Measurements from ENCODE around the gene PLEKHG4. TPM values are rescaled to one million over a fixed set of nuclear protein-coding genes. Genes with fewer than 3 reads are reported as not detected.
A peak's percentile ranks its signal among the peaks of the same experiment; 100 is the strongest.

PLEKHG4 gene
- total RNA-seq, 2 donors from 2014 or later: 21.8 to 29.6 TPM

DNA sequence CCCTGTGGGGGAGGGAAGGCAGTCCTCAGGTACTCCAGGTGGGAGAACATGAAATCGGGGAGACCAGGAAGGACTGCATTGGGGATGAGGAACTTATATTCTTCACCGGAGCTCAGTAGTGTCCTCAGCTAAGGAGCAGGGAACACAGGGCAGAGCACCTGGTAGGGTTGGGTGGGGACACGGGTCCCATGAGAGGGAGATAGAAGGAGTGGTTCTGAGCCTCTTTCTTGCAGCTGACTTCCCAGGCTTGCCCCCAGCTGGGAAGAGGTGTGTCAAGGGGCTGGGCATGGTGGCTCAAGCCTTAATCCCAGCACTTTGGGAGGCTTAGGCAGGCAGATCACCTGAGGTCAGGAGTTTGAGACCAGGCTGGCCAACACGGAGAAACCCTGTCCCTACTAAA, 34.1 kb upstream of the PLEKHG4 start:
- intact Hi-C loops (cut with DNase I): no loop called here
- WGBS, 2 donors: 61 to 73% methylated on average over 4 of the region's 4 CpGs
- H3K9me3 ChIP-seq: no peaks in the 10 kb centered on the region
- H3K36me3 ChIP-seq (replicated peaks in 1 of 2; ENCODE audit: insufficient read depth in 1 of 2, low read depth in 2 of 2): no peaks in the 10 kb centered on the region
- H3K27me3 ChIP-seq: peaks cover 0 to 18% of the 10 kb centered on the region in 2 donors
- H3K4me1 ChIP-seq: peaks cover 66% of the 10 kb centered on the region
- ATAC-seq: no peak
- no peak overlapping the region for H3K4me3 ChIP-seq
- peak overlapping the region; percentile 19 to 97 (median 88) for H3K27ac ChIP-seq
- no peak for DNase-seq
- TF ChIP-seq POLR2A (IDR thresholded peaks at IDR 0.05): no peak
- TF ChIP-seq, protein P1, sequence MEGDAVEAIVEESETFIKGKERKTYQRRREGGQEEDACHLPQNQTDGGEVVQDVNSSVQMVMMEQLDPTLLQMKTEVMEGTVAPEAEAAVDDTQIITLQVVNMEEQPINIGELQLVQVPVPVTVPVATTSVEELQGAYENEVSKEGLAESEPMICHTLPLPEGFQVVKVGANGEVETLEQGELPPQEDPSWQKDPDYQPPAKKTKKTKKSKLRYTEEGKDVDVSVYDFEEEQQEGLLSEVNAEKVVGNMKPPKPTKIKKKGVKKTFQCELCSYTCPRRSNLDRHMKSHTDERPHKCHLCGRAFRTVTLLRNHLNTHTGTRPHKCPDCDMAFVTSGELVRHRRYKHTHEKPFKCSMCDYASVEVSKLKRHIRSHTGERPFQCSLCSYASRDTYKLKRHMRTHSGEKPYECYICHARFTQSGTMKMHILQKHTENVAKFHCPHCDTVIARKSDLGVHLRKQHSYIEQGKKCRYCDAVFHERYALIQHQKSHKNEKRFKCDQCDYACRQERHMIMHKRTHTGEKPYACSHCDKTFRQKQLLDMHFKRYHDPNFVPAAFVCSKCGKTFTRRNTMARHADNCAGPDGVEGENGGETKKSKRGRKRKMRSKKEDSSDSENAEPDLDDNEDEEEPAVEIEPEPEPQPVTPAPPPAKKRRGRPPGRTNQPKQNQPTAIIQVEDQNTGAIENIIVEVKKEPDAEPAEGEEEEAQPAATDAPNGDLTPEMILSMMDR (IDR thresholded peaks at IDR 0.05): no peak

DNA sequence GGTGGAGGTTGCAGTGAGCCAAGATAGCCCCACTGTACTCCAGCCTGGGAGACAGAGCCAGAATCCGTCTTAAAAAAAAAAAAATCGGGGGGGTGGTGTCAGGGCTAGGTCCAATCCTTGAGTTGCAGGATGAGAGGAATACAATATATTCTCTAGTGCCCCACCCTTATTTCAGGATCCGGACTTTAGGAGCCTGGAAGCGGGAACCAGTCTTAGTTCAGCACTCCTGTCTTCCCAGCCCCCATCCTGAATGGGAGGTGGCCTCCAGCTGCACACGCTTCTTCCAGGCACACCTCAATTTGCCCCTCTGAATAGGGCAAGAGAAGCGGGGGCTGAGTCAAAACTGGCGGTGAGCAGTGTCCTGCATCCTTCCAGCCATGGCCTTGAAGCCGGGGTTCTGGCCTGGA, 33.7 kb upstream of the PLEKHG4 start:
- Histone ChIP-seq H3K27ac (peak overlapping the region; percentile 19 to 97 (median 88)), H3K9me3 (no peaks in the 10 kb centered on the region), H3K27me3 (peaks cover 0 to 18% of the 10 kb centered on the region in 2 donors), H3K4me1 (peaks cover 61% of the 10 kb centered on the region), H3K36me3 (replicated peaks in 1 of 2; ENCODE audit: insufficient read depth in 1 of 2, low read depth in 2 of 2) (no peaks in the 10 kb centered on the region), H3K4me3 (peak overlapping the region; percentile 33 to 68)
- intact Hi-C loops (cut with DNase I): no loop called here
- 8 to 29% methylated on average over 4 to 8 of the region's 8 CpGs for WGBS, 2 donors
- TF ChIP-seq, protein P1 (IDR thresholded peaks at IDR 0.05): no peak
- no peak for DNase-seq
- no peak for ATAC-seq

DNA sequence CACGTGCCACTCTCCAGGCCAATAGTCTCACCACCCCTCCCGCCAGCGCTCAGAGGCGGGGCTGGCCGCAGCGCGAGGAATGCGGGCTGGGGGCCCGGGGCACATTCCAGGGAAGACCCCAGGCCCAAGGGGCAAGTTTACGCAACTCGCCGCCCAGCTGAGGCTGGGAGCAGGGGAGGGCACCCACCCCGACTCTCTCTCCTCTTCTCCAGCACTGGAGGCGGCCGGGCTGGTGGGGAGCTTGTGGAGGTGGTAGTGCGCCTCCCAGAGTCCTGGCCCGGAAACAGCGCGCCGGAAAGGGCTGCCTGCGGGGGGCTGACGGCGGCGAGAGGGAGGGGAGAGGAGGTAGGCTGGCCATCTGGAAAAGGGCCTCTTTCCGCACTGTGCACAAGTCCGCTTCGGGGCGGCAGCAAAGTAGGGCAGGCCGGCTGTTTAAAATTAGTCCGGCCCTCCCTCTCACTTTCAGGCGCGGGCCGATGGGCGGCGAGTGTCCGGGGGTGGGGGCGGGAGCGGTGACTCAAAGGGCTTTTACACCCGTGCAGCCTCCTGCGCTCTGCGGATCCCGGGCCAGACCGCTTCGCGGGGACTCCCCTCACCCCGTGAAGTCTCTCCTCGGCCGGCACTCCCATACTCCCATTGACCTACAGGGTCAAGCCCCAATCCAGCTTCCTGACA, 33.1 kb upstream of the PLEKHG4 start:
- peaks cover 57% of the 10 kb centered on the region for H3K4me1 ChIP-seq
- TF ChIP-seq, protein P1 (IDR thresholded peaks at IDR 0.05): peak in 6 of 7 experiments; percentile 2 to 35 (median 18)
- TF ChIP-seq POLR2A (IDR thresholded peaks at IDR 0.05): no peak
- peaks cover 0 to 18% of the 10 kb centered on the region in 2 donors for H3K27me3 ChIP-seq
- DNase-seq: peak; percentile 67 to 78 (median 77)
- intact Hi-C loops (cut with DNase I): no loop called here
- ATAC-seq: peak; percentile 28
- peak overlapping the region; percentile 83 to 97 (median 92) for H3K27ac ChIP-seq
- H3K9me3 ChIP-seq: no peaks in the 10 kb centered on the region
- no peaks in the 10 kb centered on the region for H3K36me3 ChIP-seq (replicated peaks in 1 of 2; ENCODE audit: insufficient read depth in 1 of 2, low read depth in 2 of 2)
- peak overlapping the region; percentile 33 to 68 for H3K4me3 ChIP-seq
- 0% methylated on average over 10 to 31 of the region's 48 CpGs for WGBS, 2 donors

DNA sequence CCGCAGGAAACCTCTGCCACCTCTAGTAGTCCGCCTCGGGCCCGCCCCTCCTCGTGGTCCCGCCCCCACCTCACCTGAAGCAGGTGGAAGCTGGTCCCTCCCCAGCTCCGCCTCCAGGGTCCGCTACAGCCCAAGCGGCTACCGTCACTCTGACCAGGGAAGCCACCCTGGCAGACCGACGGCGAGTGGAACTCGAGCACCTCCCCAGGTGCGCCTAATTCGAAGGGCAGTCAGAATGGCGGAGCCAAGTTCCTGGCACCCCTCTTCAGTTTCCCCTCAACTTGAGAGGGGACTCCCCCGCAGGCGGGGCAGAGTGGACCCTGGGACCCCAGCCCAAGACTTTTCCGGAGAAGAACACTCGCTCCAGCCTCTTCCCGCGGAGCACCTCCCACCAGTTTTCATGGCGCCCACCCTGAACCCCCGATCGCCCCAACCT, 32.6 kb upstream of the PLEKHG4 start:
- 0% methylated on average over 17 to 25 of the region's 26 CpGs for WGBS, 2 donors
- Histone ChIP-seq H3K27me3 (peaks cover 0 to 18% of the 10 kb centered on the region in 2 donors), H3K9me3 (no peaks in the 10 kb centered on the region), H3K36me3 (replicated peaks in 1 of 2; ENCODE audit: insufficient read depth in 1 of 2, low read depth in 2 of 2) (no peaks in the 10 kb centered on the region), H3K27ac (peak overlapping the region; percentile 83 to 97 (median 92)), H3K4me1 (peaks cover 52% of the 10 kb centered on the region), H3K4me3 (peak overlapping the region; percentile 33 to 68)
- peak; percentile 81 for ATAC-seq
- peak; percentile 93 to 97 (median 96) for DNase-seq
- TF ChIP-seq, protein P1 (IDR thresholded peaks at IDR 0.05): peak in 3 of 7 experiments; percentile 20 to 43 (median 43)
- TF ChIP-seq POLR2A (IDR thresholded peaks at IDR 0.05): peak; percentile 70 to 94 (median 92)
- intact Hi-C loops (cut with DNase I): no loop called here
